OCI-LY3 (cell line): Measurements from ENCODE around the gene EDA.

Experiments used
- H2AFZ ChIP-seq: fragments of 200-600, 300-600 bp; shearing (Covaris generic); 2 replicates; pipeline ENCODE4 v1.6.0; 2014; ENCODE audit warnings: antibody characterized with exemption, low read depth, low read length
- H3K27ac ChIP-seq: fragments of 200-600, 300-600 bp; sonication (generic); 2 replicates; pipeline ENCODE4 v1.5.1; 2014; ENCODE audit warnings: mild to moderate bottlenecking, low read length, moderate library complexity, mixed read lengths
- H3K27me3 ChIP-seq: fragments of 200-600, 300-600 bp; sonication (generic); 2 replicates; pipeline ENCODE4 v1.6.1; 2014; ENCODE audit warnings: low read depth, low read length, mixed read lengths
- H3K36me3 ChIP-seq: fragments of 200-600, 300-600 bp; sonication (generic); replicated peaks from 2 replicates; pipeline ENCODE3; 2014; ENCODE audit warnings: low read depth, low read length, mixed read lengths
- H3K4me1 ChIP-seq: fragments of 300-600, 200-600 bp; sonication (generic); 2 replicates; pipeline ENCODE4 v1.6.1; 2014; ENCODE audit warnings: low read length, mixed read lengths
- H3K4me2 ChIP-seq: fragments of 200-600, 300-600 bp; sonication (generic); 2 replicates; pipeline ENCODE4 v1.6.1; 2014; ENCODE audit warnings: low read length, mixed read lengths
- H3K4me3 ChIP-seq: fragments of 300-600, 200-600 bp; sonication (generic); 2 replicates; pipeline ENCODE4 v1.5.1; 2014; ENCODE audit warnings: antibody characterized with exemption, mild to moderate bottlenecking, low read length, moderate library complexity
- H3K79me2 ChIP-seq: fragments of 300-600, 200-600 bp; shearing (Covaris generic); 2 replicates; pipeline ENCODE4 v1.6.1; 2014; ENCODE audit warnings: mild to moderate bottlenecking, low read length, mixed read lengths
- H3K9ac ChIP-seq: fragments of 300-600, 200-600 bp; shearing (Covaris generic); 2 replicates; pipeline ENCODE4 v1.6.0; 2014; ENCODE audit warnings: mild to moderate bottlenecking, low read length, moderate library complexity
- H3K9me3 ChIP-seq: fragments of 200-600, 300-600 bp; shearing (Covaris generic); 2 replicates; pipeline ENCODE4 v1.6.1; 2014; ENCODE audit warnings: low read length, mixed read lengths; ENCODE audit not compliant: insufficient read depth
- H4K20me1 ChIP-seq: fragments of 200-600, 300-600 bp; sonication (generic); 2 replicates; pipeline ENCODE4 v1.6.1; 2016; ENCODE audit warnings: low read length, mixed read lengths; ENCODE audit not compliant: insufficient read depth
- CTCF ChIP-seq: fragments of 200-600, 300-600 bp; sonication (generic); IDR thresholded peaks from 2 replicates; pipeline ENCODE4 v1.5.1; 2014; ENCODE audit warnings: antibody characterized with exemption, low read length, low read depth
- EZH2phosphoT487 ChIP-seq: fragments of 200-600 bp; shearing (Covaris generic); IDR thresholded peaks from 2 replicates; pipeline ENCODE4 v1.6.1; 2018; ENCODE audit warnings: antibody characterized with exemption, mixed run types, low read depth

The EDA gene

GRCh38 chrX:69670001-69670555 is 54.2 kb downstream of the EDA start:
- Histone ChIP-seq H3K9me3 (no peaks in the 10 kb centered on the region), H3K36me3 (no peaks in the 10 kb centered on the region), H3K79me2 (no peaks in the 10 kb centered on the region), H3K27me3 (no peaks in the 10 kb centered on the region), H2AFZ (no peak overlapping the region), H3K4me1 (no peaks in the 10 kb centered on the region), H3K4me3 (no peak overlapping the region), H3K4me2 (no peak overlapping the region), H3K27ac (no peak overlapping the region), H3K9ac (no peak overlapping the region), H4K20me1 (no peaks in the 10 kb centered on the region)
- TF ChIP-seq CTCF (no peak), EZH2phosphoT487 (no peak)

- H2AFZ ChIP-seq: no peak overlapping the region
- no peaks in the 10 kb centered on the region for H4K20me1 ChIP-seq
- H3K36me3 ChIP-seq: no peaks in the 10 kb centered on the region
- no peak overlapping the region for H3K27ac ChIP-seq
- no peak overlapping the region for H3K4me2 ChIP-seq
- no peak overlapping the region for H3K4me3 ChIP-seq
- H3K4me1 ChIP-seq: no peaks in the 10 kb centered on the region
- H3K9me3 ChIP-seq: no peaks in the 10 kb centered on the region
- TF ChIP-seq CTCF (no peak), EZH2phosphoT487 (no peak)
- no peaks in the 10 kb centered on the region for H3K79me2 ChIP-seq
- no peaks in the 10 kb centered on the region for H3K27me3 ChIP-seq
- H3K9ac ChIP-seq: no peak overlapping the region
These were observed 59.0 kb downstream of the EDA start for GRCh38 chrX:69674891-69675290.

DNA sequence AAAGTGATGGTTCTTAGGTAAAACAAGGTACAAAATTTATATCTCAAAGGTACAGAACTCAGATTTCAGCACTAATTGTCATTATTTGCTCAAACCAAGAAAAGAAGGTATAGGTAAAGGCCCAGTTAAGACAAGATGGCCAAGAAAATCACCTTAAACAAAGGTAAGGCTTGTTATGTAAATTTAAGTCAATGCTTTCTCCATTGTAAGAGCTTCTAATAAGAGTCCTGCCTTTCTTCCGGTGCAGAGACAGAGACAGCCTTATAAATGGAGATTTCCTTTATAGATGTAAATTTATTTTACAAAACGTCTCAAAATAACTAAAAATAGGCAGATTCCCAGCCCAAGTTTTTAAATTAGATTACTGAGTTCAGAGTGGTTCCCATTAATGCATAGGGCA is 89.9 kb downstream of the EDA start:
- Histone ChIP-seq H3K4me3 (no peak overlapping the region), H4K20me1 (no peaks in the 10 kb centered on the region), H3K4me2 (no peak overlapping the region)

DNA sequence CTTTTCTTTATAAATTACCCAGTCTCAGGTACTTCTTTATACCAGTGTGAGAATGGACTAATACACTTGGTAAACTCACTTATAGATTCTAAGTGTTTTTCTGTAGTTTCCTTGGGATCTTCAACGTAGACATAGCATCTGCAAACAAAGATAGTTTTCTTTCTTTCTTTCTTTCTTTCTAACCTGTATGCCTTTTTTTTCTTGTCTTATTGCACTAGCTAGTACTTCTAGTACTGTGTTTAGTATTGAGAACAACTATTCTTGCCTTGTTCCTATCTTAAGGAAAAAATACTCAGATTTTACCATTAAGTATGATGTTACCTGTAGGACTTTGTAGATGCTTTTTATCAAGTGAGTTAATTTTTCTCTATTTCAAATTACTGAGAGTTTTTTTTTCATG is 102.2 kb downstream of the EDA start:
- Histone ChIP-seq H3K27me3 (no peaks in the 10 kb centered on the region), H3K27ac (no peak overlapping the region), H3K4me1 (no peaks in the 10 kb centered on the region), H3K4me2 (no peak overlapping the region), H3K36me3 (no peaks in the 10 kb centered on the region), H3K4me3 (no peak overlapping the region), H4K20me1 (no peaks in the 10 kb centered on the region), H3K9me3 (no peaks in the 10 kb centered on the region), H3K79me2 (no peaks in the 10 kb centered on the region), H2AFZ (no peak overlapping the region), H3K9ac (no peak overlapping the region)
- TF ChIP-seq EZH2phosphoT487 (no peak), CTCF (no peak)

More for the DNA sequence above, 89.9 kb downstream of the EDA start:
- Histone ChIP-seq H3K79me2 (no peaks in the 10 kb centered on the region), H2AFZ (no peak overlapping the region), H3K27ac (no peak overlapping the region), H3K27me3 (no peaks in the 10 kb centered on the region), H3K9ac (no peak overlapping the region), H3K36me3 (no peaks in the 10 kb centered on the region), H3K4me1 (no peaks in the 10 kb centered on the region), H3K9me3 (no peaks in the 10 kb centered on the region)
- no peak for TF ChIP-seq EZH2phosphoT487
- no peak for TF ChIP-seq CTCF
